T-helper 9 cell (primary cell): Measurements from ENCODE around the gene CAPN5.

Experiments used
- DNase-seq: peaks from one replicate; pipeline ENCODE4 v3.0.0-alpha.2; 2020

The CAPN5 gene

GRCh38 chr11:77102246-77103210, 35.8 kb downstream of the CAPN5 start, which contains the start of gene OMP:
OMP (plus strand) TSS chr11:77102840; CDS start chr11:77102840, 0 bp downstream.
- no peak for DNase-seq

DNA sequence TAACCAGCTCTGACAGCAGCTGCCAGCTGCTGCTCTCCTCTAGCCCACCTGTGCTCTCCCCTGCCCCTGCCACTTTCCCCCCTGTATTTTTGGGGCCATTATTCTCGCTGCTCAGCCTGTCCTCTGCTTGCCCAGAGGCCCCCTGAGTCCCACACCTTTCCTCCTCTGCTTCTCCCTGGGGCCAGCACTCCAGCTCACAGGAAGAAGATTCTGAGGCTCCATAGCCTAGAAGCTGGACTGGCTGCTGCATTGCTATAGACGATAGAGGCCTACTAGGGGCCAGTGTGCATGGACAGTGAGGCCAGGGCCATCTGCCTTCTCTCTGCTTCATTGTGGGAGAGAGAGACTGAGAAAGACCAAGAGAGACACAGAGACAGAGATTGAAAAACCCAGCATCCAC, 36.5 kb downstream of the CAPN5 start:
- DNase-seq = no peak

DNA sequence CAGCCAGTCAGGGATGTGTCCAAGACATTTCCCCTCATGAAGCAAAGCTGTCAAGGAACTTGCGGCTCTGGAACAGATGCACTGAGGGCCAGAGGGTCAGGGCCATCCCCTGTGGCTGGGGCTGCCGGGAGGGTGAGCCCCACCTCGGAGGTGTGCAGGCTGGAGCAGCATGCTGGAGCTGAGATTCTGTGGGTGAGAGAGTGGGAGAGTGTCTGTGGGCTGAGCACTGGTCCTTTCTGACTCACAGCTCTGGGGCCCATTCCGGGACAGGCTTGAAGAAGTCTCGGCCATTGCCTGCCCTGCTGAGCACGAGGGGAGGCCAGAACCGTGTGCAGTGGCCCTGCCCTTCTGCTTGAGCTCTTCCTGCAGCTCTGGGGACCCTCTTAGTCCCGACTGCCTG, 38.0 kb downstream of the CAPN5 start:
- DNase-seq = no peak

DNA sequence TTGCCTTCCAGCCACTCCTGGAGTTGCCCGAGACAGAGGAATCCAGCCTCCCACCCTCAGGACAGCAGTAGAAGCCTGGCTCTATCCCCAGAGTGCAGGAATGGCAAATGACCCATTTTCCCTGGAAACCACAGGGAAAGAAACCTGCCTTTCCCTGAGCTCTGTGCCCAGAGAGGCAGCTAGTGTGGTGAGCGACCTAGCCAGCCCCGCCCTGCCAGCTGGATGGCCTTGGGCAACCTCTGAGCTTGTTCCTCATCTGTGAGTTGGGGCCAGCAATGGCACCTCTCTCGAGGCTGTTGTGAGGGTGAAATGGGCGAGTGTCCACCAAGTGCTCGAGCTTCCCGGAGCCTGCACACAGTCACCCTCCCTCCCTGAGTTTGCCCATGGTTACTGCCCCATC, 39.5 kb downstream of the CAPN5 start:
- no peak for DNase-seq

- DNase-seq = no peak
These were observed 40.0 kb downstream of the CAPN5 start for GRCh38 chr11:77106759-77107158.

DNA sequence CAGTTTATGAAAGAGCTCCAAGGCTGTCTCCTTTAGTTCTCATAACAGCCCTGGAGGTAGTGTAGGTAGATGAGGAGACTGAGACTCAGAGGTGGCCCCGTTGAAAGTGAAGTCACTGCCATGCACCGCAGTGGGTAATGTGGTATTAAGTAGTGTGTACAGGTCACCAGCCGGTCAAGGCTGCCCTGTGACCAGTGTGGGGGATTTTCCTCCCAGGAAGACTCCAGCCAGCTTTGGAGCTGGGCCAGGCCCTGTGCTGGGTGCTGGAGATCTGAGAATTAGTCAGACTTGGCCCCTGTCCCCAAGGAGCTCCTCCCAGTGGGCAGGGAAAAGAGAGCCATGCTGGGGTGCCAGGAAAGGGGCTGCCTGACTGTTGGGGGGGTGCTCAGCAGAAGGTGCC, 41.2 kb downstream of the CAPN5 start:
- no peak for DNase-seq

- DNase-seq = no peak
These were observed 41.7 kb downstream of the CAPN5 start for GRCh38 chr11:77108436-77108835.

GRCh38 chr11:77109236-77110019, 42.7 kb downstream of the CAPN5 start:
- no peak for DNase-seq

DNA sequence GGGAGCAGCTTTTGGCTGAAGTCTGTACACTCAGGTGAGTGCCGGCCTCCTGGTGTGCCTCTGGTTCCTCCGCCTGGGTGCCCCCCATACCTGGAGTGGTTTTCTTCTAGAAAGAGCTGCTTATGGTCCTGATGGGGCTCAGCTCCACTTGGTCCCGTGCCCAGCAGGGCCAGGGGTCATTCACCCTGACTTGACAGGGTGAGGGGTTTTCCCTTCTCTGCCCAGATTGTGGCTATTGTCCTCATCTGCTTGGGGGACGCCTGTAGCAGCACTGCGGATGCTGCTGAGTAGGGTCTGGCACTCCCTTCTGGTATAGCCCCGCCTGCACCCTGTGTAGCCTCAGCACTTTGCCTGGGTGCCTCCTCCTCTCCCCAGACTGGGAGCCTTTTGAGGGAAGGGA, 44.1 kb downstream of the CAPN5 start:
- no peak for DNase-seq

GRCh38 chr11:77111277-77111676, 44.5 kb downstream of the CAPN5 start:
- DNase-seq = no peak

DNA sequence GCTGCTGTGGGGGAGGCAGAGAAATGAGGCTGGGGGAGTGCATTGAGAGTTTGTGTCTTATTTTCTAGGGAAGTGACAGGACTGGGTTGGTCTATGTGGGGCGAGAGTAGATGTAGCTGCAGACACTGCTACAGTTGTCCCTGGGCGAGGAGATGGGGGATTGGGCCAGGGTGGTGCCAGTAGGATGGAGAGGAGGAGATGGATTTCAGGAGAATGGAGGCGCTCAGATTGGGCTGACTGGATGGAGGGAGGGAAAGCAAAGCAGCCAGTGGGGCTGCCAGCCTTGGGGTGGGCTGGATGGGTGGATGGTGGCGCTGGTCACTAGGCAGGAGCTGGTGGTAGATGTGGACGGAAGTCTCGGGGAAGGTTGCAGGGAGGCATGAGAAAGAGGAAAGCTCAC, 45.2 kb downstream of the CAPN5 start:
- DNase-seq = no peak

DNA sequence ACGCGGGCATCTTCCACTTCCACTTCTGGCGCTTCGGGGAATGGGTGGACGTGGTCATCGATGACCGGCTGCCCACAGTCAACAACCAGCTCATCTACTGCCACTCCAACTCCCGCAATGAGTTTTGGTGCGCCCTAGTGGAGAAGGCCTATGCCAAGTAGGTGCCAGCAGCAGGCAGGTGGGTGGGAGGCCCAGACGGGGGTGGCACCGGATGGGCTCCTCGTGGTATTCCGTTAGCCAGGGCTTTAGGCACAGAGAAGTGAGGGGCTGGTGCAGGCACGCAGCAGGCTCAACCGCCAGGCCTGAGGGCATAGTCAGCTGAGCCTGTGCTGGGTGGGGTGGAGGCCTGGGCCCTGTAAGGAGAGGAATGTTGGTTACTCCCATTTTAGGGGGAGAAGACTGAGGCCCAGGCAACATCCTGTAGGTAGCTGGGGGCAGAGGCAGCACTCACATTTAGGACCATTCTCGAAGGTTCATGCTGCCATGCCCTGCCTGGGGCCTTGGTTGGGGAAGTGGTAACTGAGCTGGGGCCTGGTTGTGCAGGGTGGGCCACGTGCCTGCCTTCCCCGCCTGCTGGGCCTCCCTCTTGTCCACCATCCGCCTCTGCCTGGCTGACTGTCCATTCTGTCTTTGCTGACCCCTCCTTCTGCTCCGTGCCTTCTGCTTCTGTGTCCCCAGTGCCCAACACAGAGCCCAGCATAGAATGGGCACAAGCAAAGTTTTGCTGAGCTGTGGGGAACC, 46.0 kb downstream of the CAPN5 start:
- DNase-seq = no peak

- DNase-seq = no peak
These were observed 46.8 kb downstream of the CAPN5 start for GRCh38 chr11:77113382-77114088.

DNA sequence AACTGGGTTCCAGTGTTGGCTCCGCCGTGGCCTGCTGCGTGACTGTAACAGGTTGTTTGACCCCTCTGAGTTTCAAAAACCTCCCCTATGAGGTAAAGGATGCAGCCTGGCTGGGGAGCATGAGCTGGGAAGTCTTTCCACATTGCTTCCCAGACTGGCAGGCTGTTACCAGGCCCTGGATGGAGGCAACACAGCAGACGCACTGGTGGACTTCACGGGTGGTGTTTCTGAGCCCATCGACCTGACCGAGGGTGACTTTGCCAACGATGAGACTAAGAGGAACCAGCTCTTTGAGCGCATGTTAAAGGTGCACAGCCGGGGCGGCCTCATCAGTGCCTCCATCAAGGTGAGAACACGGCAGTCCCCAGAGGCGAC, 47.3 kb downstream of the CAPN5 start:
- DNase-seq = no peak

GRCh38 chr11:77115181-77115611, 48.4 kb downstream of the CAPN5 start:
- no peak for DNase-seq

- DNase-seq = no peak
These were observed 49.2 kb downstream of the CAPN5 start for GRCh38 chr11:77115956-77116355.

- no peak for DNase-seq
These were observed 50.7 kb downstream of the CAPN5 start for GRCh38 chr11:77117492-77117891.

DNA sequence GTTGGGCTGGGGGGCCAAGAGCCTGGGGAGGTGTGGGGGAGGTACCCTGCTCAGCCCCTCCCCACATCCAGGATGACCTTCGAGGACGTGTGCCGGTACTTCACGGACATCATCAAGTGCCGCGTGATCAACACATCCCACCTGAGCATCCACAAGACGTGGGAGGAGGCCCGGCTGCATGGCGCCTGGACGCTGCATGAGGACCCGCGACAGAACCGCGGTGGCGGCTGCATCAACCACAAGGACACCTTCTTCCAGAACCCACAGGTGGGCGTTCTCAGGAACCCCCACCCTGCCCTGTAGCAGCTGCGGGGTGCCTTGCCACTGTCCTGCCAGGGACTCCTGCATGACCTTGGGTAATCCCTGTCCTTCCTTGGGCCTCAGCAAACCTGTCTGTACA, 51.3 kb downstream of the CAPN5 start:
- DNase-seq = no peak

- no peak for DNase-seq
These were observed 52.2 kb downstream of the CAPN5 start for GRCh38 chr11:77118971-77119370.

- DNase-seq = no peak
These were observed 52.8 kb downstream of the CAPN5 start for GRCh38 chr11:77119531-77119936.

DNA sequence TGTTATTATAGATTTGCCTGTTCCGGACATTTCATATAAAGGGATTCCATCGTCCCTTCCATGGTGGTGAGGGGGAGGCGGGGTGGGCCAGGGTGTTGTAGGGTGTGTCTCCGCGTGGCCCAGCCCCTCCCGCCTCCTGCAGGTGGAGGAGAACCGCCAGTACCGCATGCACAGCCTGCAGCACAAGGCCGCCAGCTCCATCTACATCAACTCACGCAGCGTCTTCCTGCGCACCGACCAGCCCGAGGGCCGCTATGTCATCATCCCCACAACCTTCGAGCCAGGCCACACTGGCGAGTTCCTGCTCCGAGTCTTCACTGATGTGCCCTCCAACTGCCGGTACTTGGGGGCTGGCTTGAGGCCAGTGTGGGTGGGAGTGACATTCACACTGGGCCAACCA, 53.8 kb downstream of the CAPN5 start:
- DNase-seq = no peak

- no peak for DNase-seq
These were observed 54.4 kb downstream of the CAPN5 start for GRCh38 chr11:77121096-77121640.
